HPDE6-E6E7 (cell line): Measurements from ENCODE around the gene POLA1.

Experiments used
- DNase-seq: peaks from one replicate; pipeline ENCODE4 v3.0.0; 2011; ENCODE audit warnings: missing footprints; ENCODE audit errors: extremely low spot score

POLA1 gene

GRCh38 chrX:24684048-24684447 is 9.7 kb upstream of the POLA1 start:
- no peak for DNase-seq

- no peak for DNase-seq
Observed at GRCh38 chrX:24692305-24692704, 1.4 kb upstream of the POLA1 start.

GRCh38 chrX:24694825-24695224 is 1.1 kb downstream of the POLA1 start:
- no peak for DNase-seq

GRCh38 chrX:24696294-24696693 is 2.6 kb downstream of the POLA1 start:
- DNase-seq = no peak

- DNase-seq = no peak
Observed at GRCh38 chrX:24702362-24703184, 8.9 kb downstream of the POLA1 start.

- no peak for DNase-seq
Observed at GRCh38 chrX:24703185-24703494, 9.4 kb downstream of the POLA1 start.

- DNase-seq = no peak
Observed at GRCh38 chrX:24718771-24719170, 25.1 kb downstream of the POLA1 start.

- DNase-seq = no peak
Observed at GRCh38 chrX:24720036-24720435, 26.3 kb downstream of the POLA1 start.

GRCh38 chrX:24728530-24728929 is 34.8 kb downstream of the POLA1 start:
- DNase-seq = no peak

- DNase-seq = no peak
Observed at GRCh38 chrX:24732766-24733500, 39.2 kb downstream of the POLA1 start.

GRCh38 chrX:24741330-24741729 is 47.6 kb downstream of the POLA1 start:
- no peak for DNase-seq

GRCh38 chrX:24748196-24748595 is 54.5 kb downstream of the POLA1 start:
- DNase-seq = no peak

GRCh38 chrX:24759786-24760185 is 66.1 kb downstream of the POLA1 start:
- DNase-seq = no peak

- no peak for DNase-seq
Observed at GRCh38 chrX:24760363-24761000, 66.8 kb downstream of the POLA1 start.

- no peak for DNase-seq
Observed at GRCh38 chrX:24761306-24761705, 67.6 kb downstream of the POLA1 start.

GRCh38 chrX:24763989-24764388 is 70.3 kb downstream of the POLA1 start:
- DNase-seq = no peak

GRCh38 chrX:24767557-24767956 is 73.8 kb downstream of the POLA1 start:
- no peak for DNase-seq

- no peak for DNase-seq
Observed at GRCh38 chrX:24768556-24768955, 74.8 kb downstream of the POLA1 start.

GRCh38 chrX:24774650-24775049 is 80.9 kb downstream of the POLA1 start:
- no peak for DNase-seq

- no peak for DNase-seq
Observed at GRCh38 chrX:24775891-24776290, 82.2 kb downstream of the POLA1 start.

GRCh38 chrX:24777660-24778059 is 83.9 kb downstream of the POLA1 start:
- no peak for DNase-seq

- no peak for DNase-seq
Observed at GRCh38 chrX:24782011-24782410, 88.3 kb downstream of the POLA1 start.

- DNase-seq = no peak
Observed at GRCh38 chrX:24789047-24789446, 95.3 kb downstream of the POLA1 start.
